HEK293 (cell line): ENCODE data around the gene ARID3A.

Experiments used
- PRDM1 ChIP-seq: fragments of 450-650 bp; formaldehyde crosslinking; IDR thresholded peaks from 2 replicates; pipeline ENCODE4; 2016; ENCODE audit warnings: missing biosample characterization, missing genetic modification characterization
- YY2 ChIP-seq: fragments of 450-650 bp; formaldehyde crosslinking; IDR thresholded peaks from 2 replicates; pipeline ENCODE4 v1.5.1; 2016; ENCODE audit warnings: missing biosample characterization, missing genetic modification characterization
- ZFP41 ChIP-seq: fragments of 450-650 bp; formaldehyde crosslinking; IDR thresholded peaks from 2 replicates; pipeline ENCODE4 v1.5.1; 2016; ENCODE audit warnings: missing biosample characterization, missing genetic modification characterization, borderline replicate concordance
- ZNF121 ChIP-seq: fragments of 450-650 bp; formaldehyde crosslinking; IDR thresholded peaks from 2 replicates; pipeline ENCODE4 v1.5.1; 2016; ENCODE audit warnings: missing biosample characterization, missing genetic modification characterization
- ZNF530 ChIP-seq: fragments of 450-650 bp; formaldehyde crosslinking; IDR thresholded peaks from 2 replicates; pipeline ENCODE4 v1.5.1; 2016; ENCODE audit warnings: low read depth, missing biosample characterization, missing genetic modification characterization
- ZNF571 ChIP-seq: fragments of 450-650 bp; formaldehyde crosslinking; IDR thresholded peaks from 2 replicates; pipeline ENCODE4 v1.5.0; 2017; ENCODE audit warnings: missing biosample characterization, missing genetic modification characterization
- ZNF621 ChIP-seq: fragments of 450-650 bp; formaldehyde crosslinking; IDR thresholded peaks from 2 replicates; pipeline ENCODE4 v1.5.1; 2017; ENCODE audit warnings: missing biosample characterization, missing genetic modification characterization
- ZNF654 ChIP-seq: fragments of 450-650 bp; formaldehyde crosslinking; IDR thresholded peaks from 2 replicates; pipeline ENCODE4 v1.5.1; 2016; ENCODE audit warnings: low read depth, missing biosample characterization, missing genetic modification characterization
- ZNF776 ChIP-seq: fragments of 450-650 bp; formaldehyde crosslinking; IDR thresholded peaks from 2 replicates; pipeline ENCODE4 v1.5.0; 2017; ENCODE audit warnings: missing biosample characterization, missing genetic modification characterization, borderline replicate concordance
- ZSCAN16 ChIP-seq: fragments of 450-650 bp; formaldehyde crosslinking; IDR thresholded peaks from 2 replicates; pipeline ENCODE4 v1.5.1; 2016; ENCODE audit warnings: missing biosample characterization, missing genetic modification characterization
- TF ChIP-seq, protein P1 (sequence below): fragments of 450-650 bp; formaldehyde crosslinking; IDR thresholded peaks from 2 replicates; pipeline ENCODE4 v1.5.1; 2016; ENCODE audit warnings: missing biosample characterization, missing genetic modification characterization
- TF ChIP-seq, protein P2 (sequence below): fragments of 450-650 bp; formaldehyde crosslinking; IDR thresholded peaks from 2 replicates; pipeline ENCODE4 v1.5.1; 2016; ENCODE audit warnings: missing biosample characterization, missing genetic modification characterization
- TF ChIP-seq, protein P3 (sequence below): fragments of 450-650 bp; formaldehyde crosslinking; IDR thresholded peaks from 2 replicates; pipeline ENCODE4 v1.5.1; 2016; ENCODE audit warnings: missing biosample characterization, missing genetic modification characterization

DNA sequence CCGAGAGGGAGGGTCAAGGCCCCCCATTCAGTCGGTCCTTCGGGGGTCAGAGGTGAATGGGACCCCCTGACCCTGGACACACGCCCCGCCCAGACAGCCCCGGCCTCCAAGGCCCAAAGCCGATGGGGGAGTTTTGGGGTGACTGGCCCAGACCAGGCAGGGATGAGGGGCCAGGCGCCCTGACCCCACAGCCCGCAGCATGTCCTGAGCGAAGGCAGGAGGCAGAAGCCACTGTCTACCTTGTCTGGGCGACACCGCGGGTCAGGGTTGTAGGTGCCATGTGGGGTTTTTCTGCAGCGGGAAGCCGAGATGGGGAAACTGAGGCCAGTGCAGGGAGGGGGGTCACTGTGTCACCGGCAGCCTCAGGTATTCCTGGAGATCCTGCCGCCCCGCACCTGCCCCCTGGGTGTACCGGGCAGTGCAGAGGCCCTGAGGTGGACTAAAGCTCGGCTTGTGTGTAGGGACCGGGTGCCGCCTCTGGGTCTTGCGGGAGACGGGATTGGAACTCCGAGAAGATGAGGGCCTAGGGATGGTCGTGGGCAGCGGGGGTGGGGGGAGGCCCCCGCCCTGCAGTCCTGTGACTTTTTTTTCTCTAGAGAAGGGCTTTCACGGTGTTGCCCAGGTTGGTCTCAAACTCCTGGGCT is 8.5 kb downstream of the ARID3A start:
- TF ChIP-seq, protein P1, sequence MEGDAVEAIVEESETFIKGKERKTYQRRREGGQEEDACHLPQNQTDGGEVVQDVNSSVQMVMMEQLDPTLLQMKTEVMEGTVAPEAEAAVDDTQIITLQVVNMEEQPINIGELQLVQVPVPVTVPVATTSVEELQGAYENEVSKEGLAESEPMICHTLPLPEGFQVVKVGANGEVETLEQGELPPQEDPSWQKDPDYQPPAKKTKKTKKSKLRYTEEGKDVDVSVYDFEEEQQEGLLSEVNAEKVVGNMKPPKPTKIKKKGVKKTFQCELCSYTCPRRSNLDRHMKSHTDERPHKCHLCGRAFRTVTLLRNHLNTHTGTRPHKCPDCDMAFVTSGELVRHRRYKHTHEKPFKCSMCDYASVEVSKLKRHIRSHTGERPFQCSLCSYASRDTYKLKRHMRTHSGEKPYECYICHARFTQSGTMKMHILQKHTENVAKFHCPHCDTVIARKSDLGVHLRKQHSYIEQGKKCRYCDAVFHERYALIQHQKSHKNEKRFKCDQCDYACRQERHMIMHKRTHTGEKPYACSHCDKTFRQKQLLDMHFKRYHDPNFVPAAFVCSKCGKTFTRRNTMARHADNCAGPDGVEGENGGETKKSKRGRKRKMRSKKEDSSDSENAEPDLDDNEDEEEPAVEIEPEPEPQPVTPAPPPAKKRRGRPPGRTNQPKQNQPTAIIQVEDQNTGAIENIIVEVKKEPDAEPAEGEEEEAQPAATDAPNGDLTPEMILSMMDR (tag by site-specific recombination), result no peak
- TF ChIP-seq ZNF621 (no peak), ZNF571 (tag by site-specific recombination) (no peak), YY2 (tag by site-specific recombination) (no peak), ZNF776 (tag by site-specific recombination) (no peak), PRDM1 (no peak), ZNF121 (no peak), ZNF654 (no peak), ZSCAN16 (tag by site-specific recombination) (no peak), ZNF530 (tag by site-specific recombination) (no peak), ZFP41 (no peak)
- TF ChIP-seq, protein P2, sequence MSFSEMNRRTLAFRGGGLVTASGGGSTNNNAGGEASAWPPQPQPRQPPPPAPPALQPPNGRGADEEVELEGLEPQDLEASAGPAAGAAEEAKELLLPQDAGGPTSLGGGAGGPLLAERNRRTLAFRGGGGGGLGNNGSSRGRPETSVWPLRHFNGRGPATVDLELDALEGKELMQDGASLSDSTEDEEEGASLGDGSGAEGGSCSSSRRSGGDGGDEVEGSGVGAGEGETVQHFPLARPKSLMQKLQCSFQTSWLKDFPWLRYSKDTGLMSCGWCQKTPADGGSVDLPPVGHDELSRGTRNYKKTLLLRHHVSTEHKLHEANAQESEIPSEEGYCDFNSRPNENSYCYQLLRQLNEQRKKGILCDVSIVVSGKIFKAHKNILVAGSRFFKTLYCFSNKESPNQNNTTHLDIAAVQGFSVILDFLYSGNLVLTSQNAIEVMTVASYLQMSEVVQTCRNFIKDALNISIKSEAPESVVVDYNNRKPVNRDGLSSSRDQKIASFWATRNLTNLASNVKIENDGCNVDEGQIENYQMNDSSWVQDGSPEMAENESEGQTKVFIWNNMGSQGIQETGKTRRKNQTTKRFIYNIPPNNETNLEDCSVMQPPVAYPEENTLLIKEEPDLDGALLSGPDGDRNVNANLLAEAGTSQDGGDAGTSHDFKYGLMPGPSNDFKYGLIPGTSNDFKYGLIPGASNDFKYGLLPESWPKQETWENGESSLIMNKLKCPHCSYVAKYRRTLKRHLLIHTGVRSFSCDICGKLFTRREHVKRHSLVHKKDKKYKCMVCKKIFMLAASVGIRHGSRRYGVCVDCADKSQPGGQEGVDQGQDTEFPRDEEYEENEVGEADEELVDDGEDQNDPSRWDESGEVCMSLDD, result no peak
- TF ChIP-seq, protein P3, sequence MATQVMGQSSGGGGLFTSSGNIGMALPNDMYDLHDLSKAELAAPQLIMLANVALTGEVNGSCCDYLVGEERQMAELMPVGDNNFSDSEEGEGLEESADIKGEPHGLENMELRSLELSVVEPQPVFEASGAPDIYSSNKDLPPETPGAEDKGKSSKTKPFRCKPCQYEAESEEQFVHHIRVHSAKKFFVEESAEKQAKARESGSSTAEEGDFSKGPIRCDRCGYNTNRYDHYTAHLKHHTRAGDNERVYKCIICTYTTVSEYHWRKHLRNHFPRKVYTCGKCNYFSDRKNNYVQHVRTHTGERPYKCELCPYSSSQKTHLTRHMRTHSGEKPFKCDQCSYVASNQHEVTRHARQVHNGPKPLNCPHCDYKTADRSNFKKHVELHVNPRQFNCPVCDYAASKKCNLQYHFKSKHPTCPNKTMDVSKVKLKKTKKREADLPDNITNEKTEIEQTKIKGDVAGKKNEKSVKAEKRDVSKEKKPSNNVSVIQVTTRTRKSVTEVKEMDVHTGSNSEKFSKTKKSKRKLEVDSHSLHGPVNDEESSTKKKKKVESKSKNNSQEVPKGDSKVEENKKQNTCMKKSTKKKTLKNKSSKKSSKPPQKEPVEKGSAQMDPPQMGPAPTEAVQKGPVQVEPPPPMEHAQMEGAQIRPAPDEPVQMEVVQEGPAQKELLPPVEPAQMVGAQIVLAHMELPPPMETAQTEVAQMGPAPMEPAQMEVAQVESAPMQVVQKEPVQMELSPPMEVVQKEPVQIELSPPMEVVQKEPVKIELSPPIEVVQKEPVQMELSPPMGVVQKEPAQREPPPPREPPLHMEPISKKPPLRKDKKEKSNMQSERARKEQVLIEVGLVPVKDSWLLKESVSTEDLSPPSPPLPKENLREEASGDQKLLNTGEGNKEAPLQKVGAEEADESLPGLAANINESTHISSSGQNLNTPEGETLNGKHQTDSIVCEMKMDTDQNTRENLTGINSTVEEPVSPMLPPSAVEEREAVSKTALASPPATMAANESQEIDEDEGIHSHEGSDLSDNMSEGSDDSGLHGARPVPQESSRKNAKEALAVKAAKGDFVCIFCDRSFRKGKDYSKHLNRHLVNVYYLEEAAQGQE (tag by site-specific recombination), result no peak
